ENCODE data around the gene TFAP2E. TPM values are rescaled to one million over a fixed set of nuclear protein-coding genes. Genes with fewer than 3 reads are reported as not detected.

TFAP2E gene
- total RNA-seq, 1 donor = 0.52 TPM

DNA sequence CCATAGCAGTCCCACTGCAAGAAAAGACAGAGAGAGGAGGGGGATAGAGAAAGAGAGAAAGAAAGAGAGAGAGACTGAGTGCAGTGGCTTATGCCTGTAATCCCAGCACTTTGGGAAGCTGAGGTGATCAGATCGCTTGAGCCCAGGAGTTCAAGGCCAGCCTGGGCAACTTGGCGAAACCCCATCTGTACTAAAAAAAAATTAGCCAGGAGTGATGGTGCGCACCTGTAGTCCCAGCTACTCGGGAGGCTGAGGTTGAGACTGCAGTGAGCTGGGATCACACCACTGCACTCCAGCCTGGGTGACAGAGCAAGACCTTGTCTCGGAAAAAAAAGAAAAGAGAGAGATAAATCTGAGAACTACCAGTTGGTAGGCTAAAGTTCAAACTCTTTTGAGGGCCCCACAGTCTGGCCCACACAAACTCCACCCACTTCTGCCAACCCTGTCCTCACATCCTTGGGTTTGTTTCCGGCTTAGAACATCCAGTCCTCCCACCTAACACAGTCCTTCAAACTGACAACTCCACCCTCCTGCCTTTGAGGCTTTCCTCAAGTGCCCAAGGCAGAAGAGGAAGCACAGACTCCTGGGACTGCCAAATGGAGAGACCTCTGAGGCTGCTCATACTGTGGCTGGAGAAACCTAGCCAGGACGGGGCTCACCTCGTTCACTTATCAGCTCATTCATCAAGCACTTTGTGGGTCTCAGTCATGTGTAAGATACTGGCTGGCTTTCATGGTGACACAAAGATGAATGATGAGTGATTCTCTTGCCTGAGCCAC is 20.1 kb downstream of the TFAP2E start:
- H3K27me3 ChIP-seq (ENCODE audit: insufficient read depth, low read length) = no peaks in the 10 kb centered on the region
- H3K4me1 ChIP-seq (ENCODE audit: insufficient read depth, low read length) = no peaks in the 10 kb centered on the region
- no peaks in the 10 kb centered on the region for H3K9me3 ChIP-seq (ENCODE audit: low read depth, low read length)
- H3K4me3 ChIP-seq (ENCODE audit: low read length) = no peak overlapping the region

DNA sequence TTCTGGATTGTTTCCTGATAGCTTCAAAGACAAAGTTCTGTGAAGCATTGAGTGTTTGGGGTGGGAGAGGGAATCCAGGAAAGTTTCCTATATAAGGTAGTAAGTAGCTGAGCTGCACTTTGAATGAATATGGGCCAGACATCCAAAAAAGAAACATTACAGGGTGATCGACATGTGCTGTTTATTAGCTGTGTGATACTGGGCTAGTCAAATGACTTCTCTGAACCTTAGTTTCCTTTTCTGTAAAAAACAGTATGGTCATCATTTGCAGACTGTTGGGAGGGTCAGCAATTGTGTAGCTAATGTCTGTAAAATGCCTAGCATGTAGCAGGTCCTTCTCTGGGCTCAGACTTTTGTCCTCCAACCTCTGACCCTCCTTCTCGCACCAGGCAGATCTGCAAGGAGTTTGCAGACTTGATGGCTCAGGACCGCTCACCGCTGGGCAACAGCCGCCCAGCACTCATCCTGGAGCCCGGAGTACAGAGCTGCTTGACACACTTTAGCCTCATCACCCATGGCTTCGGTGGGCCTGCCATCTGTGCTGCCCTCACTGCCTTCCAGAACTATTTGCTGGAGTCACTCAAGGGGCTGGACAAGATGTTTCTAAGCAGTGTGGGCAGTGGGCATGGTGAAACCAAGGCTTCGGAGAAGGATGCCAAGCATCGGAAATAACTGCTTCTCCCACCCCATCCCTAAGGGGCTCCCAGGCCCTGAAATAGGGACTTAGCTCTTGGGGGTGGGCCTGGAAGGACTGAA is 21.1 kb downstream of the TFAP2E start:
- Histone ChIP-seq H3K9me3 (ENCODE audit: low read depth, low read length) (no peaks in the 10 kb centered on the region), H3K4me3 (ENCODE audit: low read length) (no peak overlapping the region), H3K27me3 (ENCODE audit: insufficient read depth, low read length) (no peaks in the 10 kb centered on the region), H3K4me1 (ENCODE audit: insufficient read depth, low read length) (no peaks in the 10 kb centered on the region)

DNA sequence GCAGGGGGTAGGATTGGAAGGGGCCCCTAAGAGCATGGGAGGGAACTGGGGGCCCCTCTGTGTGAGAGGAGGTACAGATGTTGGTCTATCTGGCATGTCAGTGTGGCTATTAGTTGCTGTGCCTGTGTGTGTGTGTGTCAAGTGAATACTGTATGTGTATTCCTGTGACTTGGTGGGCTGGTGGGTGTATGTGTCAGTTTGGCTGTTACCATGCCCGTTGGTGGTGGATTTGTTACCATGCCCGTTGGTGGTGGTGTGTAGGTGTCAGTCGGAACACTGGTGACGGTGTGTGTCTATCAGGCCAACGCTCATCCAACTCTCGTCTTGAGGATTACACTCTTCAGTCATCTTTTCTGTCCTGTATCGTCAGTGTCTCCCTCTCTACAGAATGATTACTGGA is 22.6 kb downstream of the TFAP2E start:
- Histone ChIP-seq H3K9me3 (ENCODE audit: low read depth, low read length) (no peaks in the 10 kb centered on the region), H3K4me3 (ENCODE audit: low read length) (no peak overlapping the region)

DNA sequence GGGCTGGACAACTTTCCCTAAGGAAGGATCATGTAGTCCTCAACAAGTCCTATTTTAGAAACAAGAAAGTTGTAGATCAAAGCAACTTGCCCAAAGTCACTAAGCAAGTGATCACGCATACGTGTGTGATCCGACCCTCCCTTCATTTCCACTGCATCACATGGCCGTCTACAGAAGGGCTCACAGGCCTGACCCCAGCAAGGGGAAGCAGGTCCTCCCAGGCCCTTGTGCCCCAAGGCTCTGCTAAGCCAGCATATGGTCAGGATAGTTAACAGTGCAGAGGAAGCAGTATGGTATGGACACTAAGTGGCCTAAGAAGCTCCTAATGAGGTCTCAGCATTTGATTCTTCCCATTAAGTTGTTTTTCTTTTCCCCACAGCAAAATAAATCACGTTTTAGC is 24.8 kb downstream of the TFAP2E start:
- no peaks in the 10 kb centered on the region for H3K4me1 ChIP-seq (ENCODE audit: insufficient read depth, low read length)
- H3K9me3 ChIP-seq (ENCODE audit: low read depth, low read length) = no peaks in the 10 kb centered on the region
- no peaks in the 10 kb centered on the region for H3K27me3 ChIP-seq (ENCODE audit: insufficient read depth, low read length)
- no peak overlapping the region for H3K4me3 ChIP-seq (ENCODE audit: low read length)

More for the DNA sequence above, 22.6 kb downstream of the TFAP2E start:
- Histone ChIP-seq H3K4me1 (ENCODE audit: insufficient read depth, low read length) (no peaks in the 10 kb centered on the region), H3K27me3 (ENCODE audit: insufficient read depth, low read length) (no peaks in the 10 kb centered on the region)

DNA sequence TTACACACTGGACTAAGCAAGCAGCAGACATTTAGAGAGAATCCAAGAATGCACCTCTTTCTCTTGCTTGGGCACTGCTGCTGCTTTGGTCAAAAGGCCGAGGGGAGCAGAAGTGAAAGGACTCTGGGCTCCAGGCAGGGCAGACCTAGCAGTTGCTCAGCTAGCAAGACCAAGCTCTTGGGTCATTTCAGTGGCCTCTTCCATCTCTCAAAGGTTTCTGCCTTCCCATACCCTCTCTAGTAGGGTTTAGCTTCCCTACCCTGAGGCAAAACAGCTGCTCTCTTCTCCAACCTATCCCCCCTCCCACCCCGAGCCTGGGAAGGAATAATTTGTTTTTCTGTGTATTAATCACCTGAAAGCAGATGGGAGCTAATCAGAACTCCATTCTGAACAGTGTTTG is 25.8 kb downstream of the TFAP2E start:
- Histone ChIP-seq H3K9me3 (ENCODE audit: low read depth, low read length) (no peaks in the 10 kb centered on the region), H3K4me1 (ENCODE audit: insufficient read depth, low read length) (no peaks in the 10 kb centered on the region), H3K27me3 (ENCODE audit: insufficient read depth, low read length) (no peaks in the 10 kb centered on the region)

DNA sequence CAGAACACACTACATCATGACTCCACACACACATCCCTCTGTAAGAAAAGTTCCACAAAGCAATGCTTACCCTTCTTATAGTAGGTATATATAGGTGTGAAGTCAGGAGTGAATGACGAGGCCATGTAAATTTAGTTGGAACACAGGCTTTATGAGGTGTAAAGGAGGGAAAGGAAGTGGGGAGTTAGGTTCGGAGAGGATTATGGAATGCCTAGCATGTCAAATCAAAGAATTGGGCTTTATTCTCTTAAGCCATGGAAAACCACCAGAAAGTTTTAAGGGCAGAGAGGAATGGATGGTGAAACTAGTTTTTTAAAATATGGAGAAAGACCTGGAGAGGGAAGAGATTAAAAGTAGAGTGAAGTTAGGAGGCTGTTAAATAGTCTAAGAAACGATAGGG is 26.3 kb downstream of the TFAP2E start:
- Histone ChIP-seq H3K4me1 (ENCODE audit: insufficient read depth, low read length) (no peaks in the 10 kb centered on the region), H3K9me3 (ENCODE audit: low read depth, low read length) (no peaks in the 10 kb centered on the region), H3K27me3 (ENCODE audit: insufficient read depth, low read length) (no peaks in the 10 kb centered on the region), H3K4me3 (ENCODE audit: low read length) (no peak overlapping the region)

More for the DNA sequence above, 25.8 kb downstream of the TFAP2E start:
- H3K4me3 ChIP-seq (ENCODE audit: low read length) = no peak overlapping the region

DNA sequence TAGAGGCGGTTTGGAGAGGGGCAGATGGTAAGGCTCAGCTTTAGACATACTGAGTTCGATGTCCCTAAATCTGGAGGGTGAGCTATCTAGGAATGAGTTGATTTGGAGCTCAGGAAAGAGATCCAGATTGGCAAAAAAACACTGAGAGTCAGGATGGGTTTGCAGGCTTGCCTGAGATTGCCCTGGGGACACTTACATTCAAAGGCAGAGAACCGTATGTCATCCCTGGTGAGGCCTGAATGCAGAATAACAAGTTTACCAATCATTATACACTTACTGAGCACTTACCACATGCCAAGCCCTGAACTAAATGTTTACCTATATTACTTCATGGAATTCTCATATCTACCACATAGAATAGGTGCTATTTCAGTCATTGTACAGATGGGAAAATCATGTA is 27.5 kb downstream of the TFAP2E start:
- H3K9me3 ChIP-seq (ENCODE audit: low read depth, low read length) = no peaks in the 10 kb centered on the region

DNA sequence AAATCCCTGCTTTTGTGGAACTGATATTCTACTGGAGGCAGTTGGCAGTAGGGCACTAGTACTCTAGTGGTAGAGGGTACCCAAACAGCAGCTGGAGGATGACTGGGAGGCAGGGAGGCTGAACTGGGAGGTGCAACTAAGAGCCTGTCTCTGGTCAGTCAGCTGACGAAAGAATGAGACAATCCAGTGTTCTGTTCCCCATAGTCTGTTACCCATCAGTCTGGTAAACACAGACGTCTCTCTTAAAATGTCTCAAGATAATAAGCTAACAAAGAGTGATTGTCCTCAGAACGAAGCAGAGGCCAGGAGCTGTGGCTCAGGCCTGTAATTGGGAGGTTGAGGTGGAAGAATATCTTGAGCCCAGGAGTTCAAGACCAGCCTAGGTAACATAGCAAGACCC is 30.4 kb downstream of the TFAP2E start:
- no peak overlapping the region for H3K4me3 ChIP-seq (ENCODE audit: low read length)
- no peaks in the 10 kb centered on the region for H3K4me1 ChIP-seq (ENCODE audit: insufficient read depth, low read length)
- H3K9me3 ChIP-seq (ENCODE audit: low read depth, low read length) = no peaks in the 10 kb centered on the region

More for the DNA sequence above, 27.5 kb downstream of the TFAP2E start:
- Histone ChIP-seq H3K4me3 (ENCODE audit: low read length) (no peak overlapping the region), H3K4me1 (ENCODE audit: insufficient read depth, low read length) (no peaks in the 10 kb centered on the region), H3K27me3 (ENCODE audit: insufficient read depth, low read length) (no peaks in the 10 kb centered on the region)

DNA sequence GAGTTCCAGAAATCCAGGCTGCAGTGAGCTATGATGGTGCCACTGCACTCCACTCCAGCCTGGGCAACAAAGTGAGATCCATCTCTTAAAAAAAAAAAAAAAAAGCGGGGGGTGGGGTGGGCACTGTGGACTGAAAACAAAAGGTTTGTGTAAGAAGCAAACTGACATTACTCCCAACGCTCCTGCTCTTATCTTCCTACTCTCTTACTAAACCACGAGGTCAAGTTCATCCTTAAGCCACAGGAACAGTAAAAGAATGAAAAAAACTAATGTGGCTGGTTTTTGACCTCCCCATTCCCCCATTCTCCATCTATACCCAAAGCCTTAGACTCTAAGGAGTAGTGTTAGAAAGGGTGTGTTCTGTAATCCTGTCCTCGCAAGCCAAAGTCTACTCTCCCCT is 30.8 kb downstream of the TFAP2E start:
- H3K27me3 ChIP-seq (ENCODE audit: insufficient read depth, low read length) = no peaks in the 10 kb centered on the region
- no peaks in the 10 kb centered on the region for H3K9me3 ChIP-seq (ENCODE audit: low read depth, low read length)
- H3K4me1 ChIP-seq (ENCODE audit: insufficient read depth, low read length) = no peaks in the 10 kb centered on the region
- no peak overlapping the region for H3K4me3 ChIP-seq (ENCODE audit: low read length)

More for the DNA sequence above, 30.4 kb downstream of the TFAP2E start:
- no peaks in the 10 kb centered on the region for H3K27me3 ChIP-seq (ENCODE audit: insufficient read depth, low read length)

DNA sequence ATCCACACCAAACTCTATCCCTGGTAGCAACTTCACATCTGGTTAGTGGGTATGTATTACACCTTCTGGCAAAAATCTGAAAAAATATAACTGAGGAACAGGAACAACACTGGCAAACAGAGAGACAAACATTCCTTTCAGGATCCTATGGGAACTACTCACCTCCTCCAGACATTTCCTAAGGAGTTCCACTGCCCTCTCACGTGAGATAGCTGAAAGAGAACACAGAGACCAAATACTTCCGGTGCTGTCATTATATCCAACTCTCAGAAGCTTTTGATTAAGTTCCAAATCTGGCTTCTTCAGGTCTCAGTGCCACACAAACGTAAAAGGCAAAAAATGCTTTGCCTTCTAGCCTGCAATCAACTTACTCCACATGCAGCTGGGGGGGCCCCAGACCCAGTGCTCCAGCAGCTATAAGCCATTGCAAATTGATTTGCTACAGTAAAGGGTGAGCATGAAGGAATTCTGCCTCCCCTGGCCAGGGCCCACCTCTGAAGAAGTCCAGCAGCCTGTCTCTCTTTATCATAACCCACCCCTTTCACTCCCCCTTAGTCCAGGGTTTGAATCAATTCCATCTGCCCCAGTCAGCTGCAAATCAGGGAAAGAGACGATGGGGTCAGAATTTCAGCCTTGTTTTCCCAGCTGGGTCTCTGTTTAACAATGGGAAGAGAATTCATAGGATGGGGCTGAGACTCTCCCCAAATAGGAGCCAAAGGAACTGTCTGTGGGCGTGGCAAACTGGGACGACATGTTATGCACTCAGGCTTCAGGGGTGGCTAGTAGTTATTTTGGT is 32.2 kb downstream of the TFAP2E start:
- H3K4me1 ChIP-seq (ENCODE audit: insufficient read depth, low read length) = no peaks in the 10 kb centered on the region
- H3K27me3 ChIP-seq (ENCODE audit: insufficient read depth, low read length) = no peaks in the 10 kb centered on the region
- no peak overlapping the region for H3K4me3 ChIP-seq (ENCODE audit: low read length)
- no peaks in the 10 kb centered on the region for H3K9me3 ChIP-seq (ENCODE audit: low read depth, low read length)

DNA sequence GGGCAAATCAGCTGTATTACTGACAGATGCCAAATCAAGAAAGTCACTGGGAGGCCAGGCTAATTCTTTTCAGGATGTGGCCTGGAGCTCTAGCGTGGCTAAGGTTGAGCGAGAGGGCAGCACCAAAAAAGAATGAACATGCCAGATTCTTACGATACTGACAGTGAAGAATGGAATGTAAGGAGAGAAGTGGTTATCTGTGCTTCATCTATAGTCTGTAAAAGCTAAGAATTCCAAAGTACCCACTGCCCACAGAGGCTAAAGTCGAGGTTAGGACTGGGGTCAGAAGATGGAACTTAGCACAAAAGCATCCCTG is 32.7 kb downstream of the TFAP2E start:
- no peaks in the 10 kb centered on the region for H3K27me3 ChIP-seq (ENCODE audit: insufficient read depth, low read length)
- H3K4me1 ChIP-seq (ENCODE audit: insufficient read depth, low read length) = no peaks in the 10 kb centered on the region
- no peaks in the 10 kb centered on the region for H3K9me3 ChIP-seq (ENCODE audit: low read depth, low read length)
- no peak overlapping the region for H3K4me3 ChIP-seq (ENCODE audit: low read length)

DNA sequence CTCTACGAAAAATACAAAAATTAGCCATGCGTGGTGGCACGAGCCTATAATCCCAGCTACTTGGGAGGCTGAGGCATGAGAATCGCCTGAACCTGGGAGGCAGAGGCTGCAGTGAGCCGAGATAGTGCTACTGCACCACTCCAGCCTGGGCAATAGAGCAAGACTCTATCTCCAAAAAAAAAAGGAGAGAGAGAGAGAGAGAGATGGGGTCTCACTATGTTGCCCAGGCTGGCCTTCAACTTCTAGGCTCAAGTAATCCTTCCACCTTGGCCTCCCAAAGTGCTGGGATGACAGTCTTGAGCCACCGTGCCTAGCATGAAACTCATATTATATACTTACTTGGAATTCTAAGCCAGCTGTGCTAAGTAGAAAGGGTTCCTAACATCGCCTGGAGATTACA is 38.5 kb downstream of the TFAP2E start:
- no peaks in the 10 kb centered on the region for H3K27me3 ChIP-seq (ENCODE audit: insufficient read depth, low read length)
- H3K9me3 ChIP-seq (ENCODE audit: low read depth, low read length) = no peaks in the 10 kb centered on the region
- H3K4me3 ChIP-seq (ENCODE audit: low read length) = no peak overlapping the region
- no peaks in the 10 kb centered on the region for H3K4me1 ChIP-seq (ENCODE audit: insufficient read depth, low read length)

DNA sequence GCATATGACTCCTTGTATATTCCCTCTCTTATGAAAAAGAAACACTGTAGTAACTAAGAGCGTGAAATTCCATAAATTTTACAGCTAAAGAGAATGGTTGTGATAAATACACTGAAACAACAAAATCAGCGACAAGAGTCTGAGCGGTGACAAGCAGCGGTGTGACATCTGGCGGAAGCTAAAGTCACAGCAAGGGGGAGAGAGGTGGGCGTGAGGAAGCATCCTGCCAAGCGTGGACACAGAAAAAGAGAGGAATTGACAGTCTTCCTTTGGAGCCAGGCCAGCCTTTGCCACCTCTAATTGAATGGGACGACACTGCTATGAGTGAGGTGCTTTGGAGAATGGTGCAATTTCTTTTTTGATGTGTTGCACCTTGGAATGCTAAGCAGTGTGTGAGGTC is 42.3 kb downstream of the TFAP2E start:
- Histone ChIP-seq H3K27me3 (ENCODE audit: insufficient read depth, low read length) (no peaks in the 10 kb centered on the region), H3K9me3 (ENCODE audit: low read depth, low read length) (no peaks in the 10 kb centered on the region), H3K4me1 (ENCODE audit: insufficient read depth, low read length) (no peaks in the 10 kb centered on the region), H3K4me3 (ENCODE audit: low read length) (no peak overlapping the region)

DNA sequence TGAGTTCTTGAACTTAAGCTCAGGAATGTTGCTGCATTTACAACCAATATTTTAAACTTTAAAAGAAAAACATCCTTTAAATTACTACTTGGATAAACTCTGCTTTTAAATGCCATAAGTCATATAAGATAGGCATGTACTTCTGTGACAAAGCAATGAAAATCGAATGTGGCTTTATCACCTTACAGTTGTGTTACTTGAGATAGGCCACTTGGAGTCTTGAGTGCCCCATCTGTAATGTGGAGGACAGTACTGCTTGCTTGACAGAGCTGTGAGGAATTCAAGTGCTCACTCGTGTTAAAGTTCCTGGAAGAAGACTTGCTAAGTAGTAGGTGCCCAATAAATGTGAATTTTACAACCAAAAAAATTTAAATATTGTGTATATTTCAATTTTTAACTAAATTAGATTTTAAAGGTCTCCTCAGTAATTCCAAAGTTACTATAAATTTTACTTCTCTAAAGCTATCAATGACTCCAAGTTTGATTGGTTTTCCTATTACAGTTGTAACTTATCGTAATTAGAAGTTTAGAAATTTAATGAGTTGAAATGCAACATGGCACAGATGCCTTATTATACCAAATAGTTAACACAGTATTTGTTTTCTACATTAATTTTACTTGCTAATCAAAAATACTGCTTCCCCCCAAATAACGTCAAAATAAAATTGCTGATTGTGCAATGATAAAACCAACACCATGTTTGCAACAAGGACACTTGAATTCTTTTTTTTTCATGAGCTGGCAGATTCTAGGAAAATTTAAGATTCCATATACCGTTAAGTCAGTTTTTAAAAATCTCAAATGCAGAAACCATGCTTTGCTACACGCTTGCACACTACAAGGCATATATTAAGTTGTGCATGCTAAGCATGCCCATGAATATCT is 46.4 kb downstream of the TFAP2E start:
- no peak overlapping the region for H3K4me3 ChIP-seq (ENCODE audit: low read length)
- H3K9me3 ChIP-seq (ENCODE audit: low read depth, low read length) = no peaks in the 10 kb centered on the region
- H3K27me3 ChIP-seq (ENCODE audit: insufficient read depth, low read length) = no peaks in the 10 kb centered on the region
- H3K4me1 ChIP-seq (ENCODE audit: insufficient read depth, low read length) = no peaks in the 10 kb centered on the region
